Transverse colon (tissue), 3 donors: ENCODE measurements around the gene LSM14A.

Source experiments
- EP300 ChIP-seq: sonication (generic); formaldehyde crosslinking; IDR thresholded peaks from one replicate; pipeline ENCODE4 v1.6.1; 2017; ENCODE audit warnings: antibody characterized with exemption, low read depth
- TF ChIP-seq, protein P1 (sequence below), 5 experiments: fragments of 200-600 bp in 3 of 5; fragments of 450-650 bp in 2 of 5; sonication (generic) in 3 of 5; IDR thresholded peaks; 1 replicate in 2 of 5; 2 replicates in 3 of 5; pipeline ENCODE4 v1.5.1; 2016 to 2017; ENCODE audit warnings: antibody characterized with exemption in 5 of 5, inconsistent platforms in 3 of 5, mild to moderate bottlenecking in 2 of 5, moderate library complexity in 1 of 5

DNA sequence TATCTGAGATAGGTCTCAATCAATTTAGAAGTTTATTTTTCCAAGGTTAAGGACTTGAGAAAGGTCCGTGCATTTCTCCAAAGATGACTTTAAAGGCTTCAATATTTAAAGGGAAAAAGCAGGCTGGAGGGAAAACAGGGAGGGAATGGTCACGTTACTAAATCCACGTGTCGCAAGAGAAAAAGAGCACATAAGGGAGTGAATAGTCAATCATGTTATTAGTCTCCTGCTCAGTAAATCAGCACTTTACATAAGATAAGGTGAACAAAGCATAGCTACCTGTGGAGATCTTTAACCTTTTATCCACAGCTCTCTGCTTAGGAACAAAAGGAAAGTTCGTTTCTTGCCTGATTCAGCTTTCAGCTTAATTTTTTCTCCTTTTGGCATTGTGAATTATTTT lies 31.3 kb upstream of the LSM14A start:
- TF ChIP-seq, protein P1, sequence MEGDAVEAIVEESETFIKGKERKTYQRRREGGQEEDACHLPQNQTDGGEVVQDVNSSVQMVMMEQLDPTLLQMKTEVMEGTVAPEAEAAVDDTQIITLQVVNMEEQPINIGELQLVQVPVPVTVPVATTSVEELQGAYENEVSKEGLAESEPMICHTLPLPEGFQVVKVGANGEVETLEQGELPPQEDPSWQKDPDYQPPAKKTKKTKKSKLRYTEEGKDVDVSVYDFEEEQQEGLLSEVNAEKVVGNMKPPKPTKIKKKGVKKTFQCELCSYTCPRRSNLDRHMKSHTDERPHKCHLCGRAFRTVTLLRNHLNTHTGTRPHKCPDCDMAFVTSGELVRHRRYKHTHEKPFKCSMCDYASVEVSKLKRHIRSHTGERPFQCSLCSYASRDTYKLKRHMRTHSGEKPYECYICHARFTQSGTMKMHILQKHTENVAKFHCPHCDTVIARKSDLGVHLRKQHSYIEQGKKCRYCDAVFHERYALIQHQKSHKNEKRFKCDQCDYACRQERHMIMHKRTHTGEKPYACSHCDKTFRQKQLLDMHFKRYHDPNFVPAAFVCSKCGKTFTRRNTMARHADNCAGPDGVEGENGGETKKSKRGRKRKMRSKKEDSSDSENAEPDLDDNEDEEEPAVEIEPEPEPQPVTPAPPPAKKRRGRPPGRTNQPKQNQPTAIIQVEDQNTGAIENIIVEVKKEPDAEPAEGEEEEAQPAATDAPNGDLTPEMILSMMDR (IDR thresholded peaks at IDR 0.05) = no peak
- TF ChIP-seq EP300 = no peak
